ENCODE results near the gene OR52E2. TPM values are rescaled to one million over a fixed set of nuclear protein-coding genes. Genes with fewer than 3 reads are reported as not detected.

The OR52E2 gene
- total RNA-seq, 1 donor from 2014 or later, result not detected

- no peak for DNase-seq (ENCODE audit: low spot score)
- ATAC-seq, result no peak
Measured at GRCh38 chr11:5021996-5022395, 37.4 kb downstream of the OR52E2 start.

- no peak for ATAC-seq
Measured at GRCh38 chr11:5013012-5013411, 46.4 kb downstream of the OR52E2 start.

GRCh38 chr11:5011254-5011653 is 48.2 kb downstream of the OR52E2 start:
- no peak for ATAC-seq
- no peak for DNase-seq (ENCODE audit: low spot score)

More at GRCh38 chr11:5013012-5013411, 46.4 kb downstream of the OR52E2 start:
- no peak for DNase-seq (ENCODE audit: low spot score)

Other genes starting within 250 kb of the OR52E2 start
- gene OR51F2, start 238.3 kb downstream of the OR52E2 start, total RNA-seq, result not detected
- not detected for gene OR51S1, start 210.4 kb downstream of the OR52E2 start, total RNA-seq
- not detected for gene OR51T1, start 177.7 kb downstream of the OR52E2 start, total RNA-seq
- gene OR51A7, start 155.8 kb downstream of the OR52E2 start, total RNA-seq, result not detected
- not detected for gene OR51G2, start 140.3 kb downstream of the OR52E2 start, total RNA-seq
- gene OR51G1, start 135.3 kb downstream of the OR52E2 start, total RNA-seq, result not detected
- gene OR51A4, start 112.0 kb downstream of the OR52E2 start, total RNA-seq, result not detected
- gene OR51A2, start 103.9 kb downstream of the OR52E2 start, total RNA-seq, result not detected
- gene OR51L1, start 64.8 kb downstream of the OR52E2 start, total RNA-seq, result not detected
- not detected for gene OR52J3, start 13.1 kb downstream of the OR52E2 start, total RNA-seq
- not detected for gene OR52E1, start 9.9 kb upstream of the OR52E2 start, total RNA-seq
- not detected for gene OR52A5, start 78.7 kb upstream of the OR52E2 start, total RNA-seq
- gene OR52A1, start 95.1 kb upstream of the OR52E2 start, total RNA-seq, result not detected
- gene OR51V1, start 141.1 kb upstream of the OR52E2 start, total RNA-seq, result not detected
- 143 TPM for gene HBB, start 167.4 kb upstream of the OR52E2 start, total RNA-seq
- gene HBD, start 174.9 kb upstream of the OR52E2 start, total RNA-seq, result 2.1 TPM
- 2.5 TPM for gene HBG1, start 190.2 kb upstream of the OR52E2 start, total RNA-seq
- gene HBG2, start 195.2 kb upstream of the OR52E2 start, total RNA-seq, result 7.6 TPM
- gene HBE1, start 210.3 kb upstream of the OR52E2 start, total RNA-seq, result 1.9 TPM
- not detected for gene OR51B4, start 242.3 kb upstream of the OR52E2 start, total RNA-seq

All from left lobe of liver (tissue), 2 donors.